ENCODE data around the gene KCTD11.

KCTD11 gene

DNA sequence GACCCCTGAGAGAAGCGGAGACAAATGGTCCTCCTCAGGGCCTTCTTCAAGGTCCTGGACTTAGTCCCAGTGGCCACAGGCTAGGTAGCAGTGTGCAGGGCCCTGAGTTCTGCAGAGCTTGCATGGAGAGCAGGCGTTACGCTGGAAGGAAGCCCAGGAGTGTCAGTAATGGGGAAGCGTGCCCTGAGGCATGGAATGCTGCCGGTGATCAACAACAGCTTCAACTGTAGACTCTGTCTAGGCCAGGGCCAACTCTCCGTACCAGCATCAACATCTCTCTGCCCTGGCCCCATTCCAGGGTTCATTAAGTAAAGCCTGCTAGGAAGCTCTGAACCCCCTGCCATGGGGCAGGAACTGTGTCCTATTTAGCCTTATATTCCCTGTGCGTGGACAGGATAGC is 28.4 kb downstream of the KCTD11 start:
- no peak for DNase-seq (ENCODE audit: low spot score)

DNA sequence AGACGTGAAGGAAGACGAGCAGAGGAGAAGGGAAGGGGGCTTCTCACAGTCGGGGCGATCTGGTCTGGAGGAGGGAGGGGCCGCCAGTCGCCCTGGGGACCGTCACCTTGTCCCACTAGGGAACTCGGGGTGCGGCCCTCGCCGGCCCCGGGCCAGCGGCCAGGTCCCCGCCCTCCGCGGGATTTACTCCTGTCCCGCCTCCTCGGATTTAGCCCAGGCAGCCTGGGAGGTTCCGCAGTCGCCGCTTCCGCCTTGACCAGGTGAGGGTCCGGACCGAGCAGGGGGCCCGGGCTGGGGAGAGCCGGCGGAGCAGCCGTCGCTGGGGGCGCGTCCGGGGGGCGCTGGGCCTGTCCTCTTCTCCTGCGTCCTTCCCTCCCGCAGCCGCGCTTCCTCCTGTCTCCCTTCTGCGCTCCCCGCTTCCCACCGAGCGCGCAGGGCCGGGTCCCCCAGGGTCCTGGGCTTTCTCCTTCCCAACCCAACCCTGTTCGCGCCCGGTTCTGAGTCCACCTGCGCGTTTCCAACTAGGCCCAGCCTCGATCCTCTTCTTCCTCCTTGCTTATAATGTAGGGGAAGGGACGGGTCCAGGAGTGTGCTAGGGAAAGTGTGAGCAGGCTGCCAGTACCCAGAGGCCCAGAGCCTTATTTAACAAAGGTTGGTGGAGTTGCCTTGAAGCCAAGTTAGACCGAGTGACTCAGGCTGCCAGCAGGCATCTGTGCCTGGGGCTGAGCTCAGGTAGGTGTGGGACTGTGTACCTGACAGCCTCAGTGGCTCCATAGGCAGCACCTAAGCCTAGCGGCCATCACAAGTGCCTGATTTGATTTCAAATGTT is 29.1 kb downstream of the KCTD11 start, which contains the start of gene TNK1:
Gene TNK1 (plus strand): TSS at position 235 of the 829 bp plus-strand sequence. CDS start 1,838 bp downstream, outside the sequence.
- no peak for DNase-seq (ENCODE audit: low spot score)

DNA sequence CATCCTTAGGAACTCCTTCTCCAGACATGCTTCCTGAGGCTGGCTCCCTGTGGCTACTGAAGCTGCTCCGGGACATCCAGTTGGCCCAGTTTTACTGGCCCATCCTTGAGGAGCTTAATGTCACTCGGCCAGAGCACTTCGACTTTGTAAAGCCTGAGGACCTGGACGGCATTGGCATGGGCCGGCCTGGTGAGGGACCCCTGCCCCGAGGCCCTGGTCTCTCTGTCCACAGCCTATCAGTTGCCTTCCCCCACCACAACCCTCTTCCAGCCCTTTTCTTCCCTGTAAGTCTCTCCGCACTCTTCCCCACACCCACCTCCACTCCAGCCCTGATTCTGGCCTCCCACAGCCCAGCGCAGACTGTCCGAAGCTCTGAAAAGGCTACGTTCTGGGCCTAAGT is 30.9 kb downstream of the KCTD11 start:
- no peak for DNase-seq (ENCODE audit: low spot score)

DNA sequence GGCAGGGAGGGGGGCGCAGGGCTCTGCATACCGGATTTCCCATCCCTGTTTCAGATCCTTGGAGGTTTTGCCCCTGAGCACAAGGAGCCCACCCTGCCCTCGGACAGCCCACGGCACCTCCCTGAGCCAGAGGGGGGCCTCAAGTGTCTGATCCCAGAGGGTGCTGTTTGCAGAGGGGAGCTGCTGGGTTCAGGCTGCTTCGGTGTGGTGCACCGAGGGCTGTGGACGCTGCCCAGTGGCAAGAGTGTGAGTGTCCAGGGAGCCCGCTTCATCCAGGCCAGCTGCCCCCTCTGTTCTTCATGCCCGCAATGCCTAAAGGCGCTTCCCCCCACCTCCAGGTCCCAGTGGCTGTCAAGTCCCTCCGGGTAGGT is 31.4 kb downstream of the KCTD11 start:
- DNase-seq (ENCODE audit: low spot score) = no peak

DNA sequence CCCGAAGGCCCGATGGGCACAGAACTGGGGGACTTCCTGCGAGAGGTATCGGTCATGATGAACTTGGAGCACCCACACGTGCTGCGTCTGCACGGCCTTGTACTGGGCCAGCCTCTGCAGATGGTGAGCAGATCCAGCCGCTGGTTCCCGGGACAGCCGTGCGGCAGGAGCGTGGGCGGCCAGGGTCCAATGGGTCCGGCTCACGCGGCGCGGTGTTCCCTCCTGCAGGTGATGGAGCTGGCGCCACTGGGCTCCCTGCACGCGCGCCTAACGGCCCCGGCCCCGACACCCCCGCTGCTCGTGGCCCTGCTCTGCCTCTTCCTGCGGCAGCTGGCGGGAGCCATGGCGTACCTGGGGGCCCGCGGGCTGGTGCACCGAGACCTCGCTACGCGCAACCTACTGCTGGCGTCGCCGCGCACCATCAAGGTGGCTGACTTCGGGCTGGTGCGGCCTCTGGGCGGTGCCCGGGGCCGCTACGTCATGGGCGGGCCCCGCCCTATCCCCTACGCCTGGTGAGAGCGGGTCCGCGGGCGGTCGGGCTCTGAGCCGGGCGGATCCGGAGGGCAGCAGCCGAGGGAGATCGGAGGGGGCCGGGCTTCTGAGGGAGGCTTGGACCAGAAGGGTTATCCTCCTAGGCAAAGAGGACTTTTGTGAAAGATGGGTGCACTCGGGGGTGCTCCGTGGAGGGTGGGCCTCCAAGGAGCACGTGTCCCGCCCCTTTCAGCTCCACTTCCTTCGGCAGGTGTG is 32.0 kb downstream of the KCTD11 start:
- DNase-seq (ENCODE audit: low spot score) = peak; percentile 56

DNA sequence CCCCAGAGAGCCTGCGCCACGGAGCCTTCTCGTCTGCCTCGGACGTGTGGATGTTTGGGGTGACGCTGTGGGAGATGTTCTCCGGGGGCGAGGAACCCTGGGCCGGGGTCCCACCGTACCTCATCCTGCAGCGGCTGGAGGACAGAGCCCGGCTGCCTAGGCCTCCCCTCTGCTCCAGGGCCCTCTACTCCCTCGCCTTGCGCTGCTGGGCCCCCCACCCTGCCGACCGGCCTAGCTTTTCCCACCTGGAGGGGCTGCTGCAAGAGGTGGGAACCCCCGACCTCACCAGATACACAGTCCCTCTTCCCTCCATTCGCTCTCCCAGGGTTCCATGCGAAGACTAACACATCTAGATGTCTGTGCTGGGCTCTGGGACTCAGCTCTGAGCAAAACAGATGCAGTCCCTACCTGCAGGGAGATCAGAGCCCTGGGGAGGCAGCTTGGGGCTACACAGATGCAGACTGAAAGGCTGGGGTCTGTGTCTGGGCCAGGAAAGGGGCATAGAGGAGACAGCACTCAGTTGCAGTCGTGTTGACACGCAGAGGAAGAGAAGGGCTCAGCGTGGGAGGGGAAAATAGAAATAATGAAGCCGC is 32.6 kb downstream of the KCTD11 start:
- no peak for DNase-seq (ENCODE audit: low spot score)

DNA sequence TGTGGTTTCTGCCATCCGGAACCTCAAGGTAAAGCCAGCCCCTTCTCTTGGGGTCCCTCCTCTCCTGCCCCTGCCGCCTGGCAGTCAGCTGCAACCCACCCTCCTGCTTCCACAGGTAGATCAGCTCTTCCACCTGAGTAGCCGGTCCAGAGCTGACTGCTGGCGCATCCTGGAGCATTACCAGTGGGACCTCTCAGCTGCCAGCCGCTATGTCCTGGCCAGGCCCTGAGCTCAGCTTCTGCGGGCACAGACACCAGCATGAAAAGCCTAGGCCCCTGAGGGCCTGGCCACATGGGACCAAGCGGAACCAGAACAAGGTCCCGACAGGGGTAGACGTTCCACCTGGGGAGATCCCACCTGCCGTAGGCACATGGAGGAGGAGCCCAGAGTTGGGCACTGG is 36.9 kb downstream of the KCTD11 start:
- no peak for DNase-seq (ENCODE audit: low spot score)

DNA sequence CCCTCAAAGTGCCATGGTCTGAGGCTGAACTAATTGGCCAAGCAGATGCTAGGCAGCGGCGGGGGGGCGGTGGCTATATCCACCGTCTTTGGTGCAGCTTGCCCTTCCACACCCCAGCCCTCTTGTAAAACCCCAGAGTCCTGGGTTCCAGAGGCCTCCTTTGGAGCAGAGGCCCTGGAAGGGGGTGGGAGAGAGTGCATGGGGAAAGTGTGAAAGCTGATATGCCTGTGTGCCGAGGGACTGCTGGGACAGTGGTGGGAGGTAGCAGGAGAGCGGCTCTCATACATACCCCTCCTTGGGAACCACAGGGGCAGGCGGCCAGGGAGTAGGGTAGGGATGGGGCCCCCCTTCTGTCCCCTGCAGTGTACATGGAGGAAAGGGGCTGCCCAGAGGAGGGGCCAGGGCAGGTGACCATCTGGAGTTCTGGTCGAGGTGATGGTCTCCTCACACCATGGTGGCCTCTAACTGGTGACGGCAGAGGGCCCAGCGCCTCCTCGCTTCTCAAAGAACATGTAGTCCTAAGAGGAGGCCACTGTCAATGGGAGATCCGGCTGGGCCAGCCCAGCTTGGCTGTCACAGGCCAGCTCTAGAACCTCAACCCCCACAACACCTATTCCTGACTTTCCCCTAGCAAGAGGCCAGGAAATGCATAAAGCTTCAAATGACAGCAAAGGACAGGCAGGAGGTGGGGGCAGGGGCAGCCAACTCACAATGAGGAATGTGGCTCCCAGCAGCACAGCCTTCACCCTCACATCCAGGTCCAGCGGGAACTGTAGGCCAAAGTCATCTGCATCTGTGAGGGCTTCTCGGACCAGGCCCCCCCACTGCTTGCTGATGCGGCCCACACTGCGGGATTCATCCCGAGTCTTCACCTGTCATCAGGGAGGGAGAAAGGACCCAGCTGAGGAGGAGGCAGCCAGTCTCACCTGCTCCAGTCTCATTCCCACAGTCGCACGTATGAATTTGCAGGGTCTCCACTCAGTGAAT is 38.3 kb downstream of the KCTD11 start:
- DNase-seq (ENCODE audit: low spot score) = no peak

DNA sequence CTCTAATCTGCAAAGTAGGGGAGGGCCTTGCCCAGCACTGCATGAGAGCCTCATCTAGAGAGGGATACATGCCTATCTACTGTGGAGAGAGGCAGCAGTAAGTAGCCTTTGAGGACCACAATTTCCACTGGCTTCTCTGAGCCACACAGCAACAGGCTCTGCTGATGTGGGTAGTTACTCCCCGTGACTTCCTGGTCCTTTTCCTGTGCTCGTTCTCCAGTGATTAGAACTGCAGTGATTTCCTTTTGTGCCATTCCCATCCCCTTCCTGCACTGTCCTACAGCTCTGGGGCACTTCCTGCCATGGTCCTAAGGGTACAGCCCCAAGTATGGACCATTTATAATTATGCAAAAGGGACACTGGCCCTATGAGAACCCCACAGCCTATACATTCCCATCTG is 39.3 kb downstream of the KCTD11 start:
- DNase-seq (ENCODE audit: low spot score) = no peak

DNA sequence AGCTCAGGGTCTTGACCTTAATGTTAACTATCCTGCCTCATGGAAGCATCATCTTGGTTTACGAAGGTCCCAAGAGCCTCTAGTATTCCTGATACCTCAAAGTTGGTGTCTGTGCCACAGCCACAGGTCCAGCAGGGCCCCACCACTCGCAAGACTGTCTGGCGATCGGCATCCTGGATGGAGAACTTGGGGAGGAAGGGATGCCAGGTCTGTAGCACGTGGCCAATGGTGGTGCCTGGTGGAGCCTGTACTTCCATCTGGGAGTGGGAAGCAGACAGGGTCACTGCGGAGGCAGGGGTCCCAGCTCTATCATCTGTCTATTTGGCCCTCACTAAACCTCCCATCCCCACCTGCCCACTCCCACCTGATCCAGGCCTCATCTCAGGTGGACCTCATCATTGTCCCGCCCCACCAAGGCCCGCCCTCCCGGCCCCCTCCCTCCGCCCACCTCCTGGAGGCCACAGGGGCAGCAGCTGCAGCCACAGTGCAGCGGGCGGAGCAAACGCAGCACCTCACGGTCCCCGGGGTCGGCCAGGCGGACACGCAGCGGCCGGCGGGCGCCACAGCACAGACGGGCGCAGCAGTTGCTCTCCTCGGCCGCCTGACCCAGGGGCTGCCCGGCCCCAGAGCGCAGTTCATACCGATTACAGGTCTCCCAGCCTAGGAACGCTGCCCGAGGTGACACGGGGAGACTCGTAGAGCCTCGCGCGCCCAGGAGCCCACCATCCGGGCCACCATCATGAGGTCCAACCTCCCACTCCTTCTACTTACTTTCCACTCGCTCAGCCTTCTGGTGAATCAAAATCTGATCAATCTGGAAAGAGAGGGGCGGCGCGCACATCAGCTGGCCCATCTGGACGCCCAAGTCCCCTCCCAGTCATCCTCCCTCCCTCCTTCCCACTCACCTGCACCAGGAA is 41.0 kb downstream of the KCTD11 start:
- DNase-seq (ENCODE audit: low spot score) = no peak

DNA sequence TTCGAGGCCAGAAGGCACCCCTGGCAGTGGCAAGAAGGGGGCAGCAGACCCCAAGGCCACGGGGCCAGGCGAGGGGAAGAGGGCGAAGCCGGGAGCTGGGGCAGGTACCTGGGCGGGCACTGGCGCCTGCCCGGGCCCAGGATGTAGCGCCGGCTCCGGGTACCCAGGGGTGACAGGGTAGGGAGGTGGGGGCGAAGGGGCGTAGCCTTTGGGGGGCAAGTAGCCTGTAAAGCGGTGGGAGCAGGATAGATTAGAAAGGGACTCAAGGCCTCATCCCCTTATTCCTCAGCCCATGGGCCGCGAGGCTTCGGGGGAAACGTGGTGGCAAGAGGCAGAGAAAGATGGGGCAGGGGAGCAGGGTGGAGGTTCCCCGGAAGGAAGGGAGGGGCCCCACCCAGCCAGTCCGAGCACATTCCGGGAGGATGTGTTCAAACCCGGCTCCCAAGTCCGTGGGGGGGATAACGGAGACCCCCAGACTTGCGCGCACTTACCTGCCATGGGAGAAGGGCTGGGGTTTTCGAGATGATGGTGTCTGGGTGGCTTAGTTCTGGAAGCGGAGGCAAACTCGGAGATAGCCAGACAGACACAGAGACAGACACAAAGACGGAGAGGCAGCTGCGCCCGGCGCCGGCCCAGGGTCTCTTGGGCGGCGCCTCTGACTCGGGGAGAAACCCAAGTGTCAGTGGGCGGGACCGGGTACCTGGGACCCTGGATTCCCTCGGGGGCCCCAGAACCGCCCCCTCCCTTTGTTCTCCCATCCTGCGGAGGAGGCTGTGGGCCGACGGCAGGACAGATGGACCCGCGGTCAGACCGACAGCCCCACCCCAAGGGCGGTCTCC is 41.9 kb downstream of the KCTD11 start:
- no peak for DNase-seq (ENCODE audit: low spot score)

DNA sequence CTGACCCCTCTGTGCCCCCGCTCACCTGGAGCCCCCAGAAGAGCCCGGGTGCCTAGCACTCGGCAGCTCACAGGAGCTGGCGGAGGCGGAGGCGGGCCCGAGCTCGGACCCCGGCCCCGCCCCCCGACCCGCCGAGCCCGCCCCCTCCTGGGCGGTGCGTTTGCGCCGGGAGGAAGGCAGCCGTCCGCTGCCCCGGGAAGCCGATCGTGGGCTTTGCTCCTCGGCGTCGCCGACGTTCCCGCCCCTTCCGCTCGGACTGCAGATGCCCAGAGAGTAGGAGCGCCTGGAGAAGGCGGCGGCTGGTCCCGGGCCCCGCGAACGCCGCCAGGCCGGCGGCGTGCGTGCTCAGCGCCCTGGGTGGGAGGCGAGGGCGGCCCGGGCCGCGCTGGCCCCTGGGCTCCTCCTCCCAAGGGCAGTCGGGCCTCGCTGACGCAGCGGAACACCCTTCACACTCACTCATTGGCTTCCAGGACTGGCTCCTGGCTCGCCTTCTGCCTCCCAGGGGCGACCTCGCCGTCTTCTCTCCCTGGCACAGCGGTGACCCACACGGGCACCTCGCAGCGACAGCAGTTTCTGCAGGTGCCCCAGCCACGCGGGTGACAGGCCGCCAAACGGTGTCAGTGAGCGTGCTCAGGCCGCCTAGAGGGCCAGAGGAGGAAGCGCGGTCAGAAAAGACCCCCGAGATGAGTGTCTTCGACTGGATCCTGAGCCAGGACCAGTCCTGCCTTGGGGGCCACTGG is 42.7 kb downstream of the KCTD11 start, which contains the start of gene PLSCR3:
Gene PLSCR3 (minus strand): TSS at position 74 of the 740 bp plus-strand sequence. CDS start 415 bp downstream, outside the sequence.
- peak; percentile 79 for DNase-seq (ENCODE audit: low spot score)

DNA sequence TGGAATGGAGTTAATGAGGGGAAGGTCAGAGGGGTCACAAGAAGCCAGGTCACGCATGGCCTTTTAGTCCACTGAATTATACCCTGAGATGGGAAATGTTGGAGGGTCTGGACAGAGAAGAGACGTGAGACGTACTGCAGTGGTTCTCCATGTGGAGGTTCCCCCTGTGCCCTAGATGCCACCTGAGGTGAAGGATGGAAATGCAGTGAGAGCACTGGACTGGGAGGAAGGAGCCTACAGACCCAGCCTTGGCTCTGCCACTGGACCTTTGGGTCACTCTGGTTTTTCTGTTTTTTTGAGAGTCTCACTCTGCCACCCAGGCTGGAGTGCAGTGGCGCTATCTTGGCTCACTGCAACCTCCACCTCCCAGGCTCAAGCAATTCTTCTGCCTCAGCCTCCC is 44.2 kb downstream of the KCTD11 start:
- no peak for DNase-seq (ENCODE audit: low spot score)

DNA sequence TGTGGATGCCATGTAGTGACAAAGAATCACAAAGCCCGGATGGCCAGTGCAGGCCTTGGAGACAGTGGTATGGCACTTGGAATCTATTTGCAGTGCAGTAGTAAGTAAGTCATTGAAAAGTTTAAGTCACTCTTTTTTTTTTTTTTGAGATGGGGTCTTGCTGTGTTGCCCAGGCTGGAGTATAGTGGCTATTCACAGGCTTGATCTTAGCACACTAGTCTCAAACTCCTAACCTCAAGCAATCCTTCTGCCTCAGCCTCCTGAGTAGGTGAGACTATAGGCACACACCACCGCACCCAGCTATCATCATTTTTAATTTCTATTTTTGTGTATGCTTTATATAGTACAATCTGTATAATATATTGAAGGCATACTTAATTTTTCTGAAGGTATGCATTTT is 46.6 kb downstream of the KCTD11 start:
- no peak for DNase-seq (ENCODE audit: low spot score)

DNA sequence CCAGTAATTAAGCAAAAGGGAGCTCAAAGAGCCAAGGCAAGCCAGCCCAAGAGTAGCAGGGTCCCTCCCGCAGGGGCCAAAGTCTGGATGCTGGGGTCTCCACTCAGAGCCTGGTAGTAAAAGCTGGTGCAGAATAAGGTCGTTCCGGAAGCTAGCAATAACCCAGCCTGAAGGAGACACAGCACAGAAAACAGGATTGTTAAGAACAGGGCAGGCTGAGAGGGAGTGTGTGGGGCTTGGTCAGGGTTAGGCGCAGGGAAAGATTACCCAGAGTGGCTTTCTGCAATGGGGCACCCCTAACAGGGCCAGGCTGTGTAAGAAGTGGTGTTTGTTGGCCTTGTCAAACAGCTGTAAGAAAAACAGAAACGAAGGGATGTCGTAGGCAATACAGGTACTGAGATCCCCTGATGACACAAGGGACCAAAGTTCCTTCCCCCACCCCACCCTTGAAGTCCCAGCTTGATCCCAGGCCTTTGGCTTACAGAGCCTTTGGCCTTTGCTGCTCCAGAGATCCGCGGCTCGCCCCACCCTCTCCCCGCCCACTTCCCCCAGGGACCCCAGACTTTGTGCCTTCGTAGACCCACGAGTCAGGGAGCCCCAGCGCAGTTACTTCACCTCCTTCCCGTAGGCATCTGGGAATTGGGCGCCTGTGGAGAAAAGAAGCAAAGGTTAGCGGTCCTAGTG is 51.2 kb downstream of the KCTD11 start:
- no peak for DNase-seq (ENCODE audit: low spot score)

DNA sequence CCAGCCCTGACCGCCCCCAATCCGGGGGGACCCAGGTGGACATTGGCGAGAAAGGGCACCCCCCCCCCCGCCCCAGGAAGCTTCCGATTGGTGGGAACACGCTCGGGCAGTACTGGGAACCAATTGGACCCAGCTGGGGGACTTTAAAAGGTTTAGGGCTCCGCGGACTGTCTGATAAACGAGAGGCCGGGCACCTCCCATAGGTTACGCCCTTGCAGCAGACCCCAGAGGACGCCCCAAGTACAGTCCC is 51.7 kb downstream of the KCTD11 start:
- no peak for DNase-seq (ENCODE audit: low spot score)

DNA sequence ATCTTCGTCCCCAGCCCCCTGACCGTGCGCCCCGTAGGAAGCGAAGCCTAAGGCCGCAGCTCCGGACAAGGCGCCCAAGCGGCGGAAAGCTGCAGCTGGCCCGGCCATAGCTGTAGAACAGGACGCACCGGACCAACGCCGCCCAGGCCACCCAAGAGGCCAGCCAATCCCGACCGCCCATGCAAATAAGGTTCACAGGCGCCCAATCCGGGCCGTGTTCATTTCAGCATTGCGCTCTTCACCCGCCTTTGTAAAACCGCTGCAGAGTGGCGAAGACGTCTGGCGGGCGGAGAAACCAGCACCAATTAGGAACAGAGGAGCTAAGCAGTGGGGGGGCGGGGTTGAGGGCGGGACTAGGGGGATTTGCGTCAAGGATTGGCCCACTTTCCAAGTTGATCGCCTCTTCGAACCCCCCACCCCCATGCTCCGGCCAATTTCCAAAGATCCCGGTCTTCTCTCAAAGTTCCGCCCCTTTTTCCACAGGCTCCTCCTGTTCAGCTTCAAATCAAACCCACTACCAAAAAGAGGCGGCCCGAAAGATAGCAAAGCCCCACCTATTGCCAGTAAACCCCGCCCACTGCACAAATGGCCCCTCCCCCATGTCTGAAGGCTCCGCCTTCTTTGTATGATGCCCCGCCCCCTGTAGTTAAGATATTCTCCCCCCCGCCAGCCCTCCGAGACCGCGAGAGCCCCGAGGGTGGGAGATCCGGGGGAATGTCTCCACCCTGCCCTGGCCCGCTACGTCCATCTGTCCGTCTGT is 52.2 kb downstream of the KCTD11 start, which contains the start of gene TMEM256:
Gene TMEM256 (minus strand): TSS at position 121 of the 760 bp plus-strand sequence. CDS start 13 bp downstream, at position 108.
- peak; percentile 100 for DNase-seq (ENCODE audit: low spot score)
